H4 (cell line): ENCODE data around the gene LYST. TPM values are rescaled to one million over a fixed set of nuclear protein-coding genes. Genes with fewer than 3 reads are reported as not detected.

Source experiments
- total RNA-seq: library from RNA; depleted of rRNA; stranded (reverse); fragments of >200 nt; shearing (Covaris generic); gene quantifications from 2 replicates; pipeline ENCODE4 v1.2.3, GENCODE V29; 2014; rRNA removed

The LYST gene
- total RNA-seq, 1 experiment from 2014 or later: 8.4 TPM

Other genes with a start within 250 kb of the LYST start
- gene GNG4, start 217.1 kb downstream of the LYST start, total RNA-seq: 6.0 and 9.0 TPM in 2 replicates
- gene NID1, start 198.2 kb upstream of the LYST start, total RNA-seq: 14.0 and 19.2 TPM in 2 replicates